NCI-H187 treated with DMSO at 0.1 percent for 48 hours (cell line): ENCODE data around the gene KRTAP24-1.

Experiments used
- DNase-seq: peaks from one replicate; lab custom pipeline; 2025; lab: John Stamatoyannopoulos, UW

KRTAP24-1 gene

GRCh38 chr21:30282850-30283249 is at the start of gene KRTAP24-1:
Gene KRTAP24-1 (minus strand): TSS chr21:30282950. CDS start chr21:30282932, 18 bp downstream.
- no peak for DNase-seq

- no peak for DNase-seq
These were observed 46.6 kb upstream of the KRTAP24-1 start for GRCh38 chr21:30329203-30329875.

GRCh38 chr21:30326390-30326789 is 43.6 kb upstream of the KRTAP24-1 start:
- no peak for DNase-seq

GRCh38 chr21:30320215-30320614 is 37.5 kb upstream of the KRTAP24-1 start, which contains the start of gene KRTAP26-1:
Gene KRTAP26-1 (minus strand): TSS chr21:30320315. CDS start chr21:30320035, 280 bp downstream.
- no peak for DNase-seq

GRCh38 chr21:30315701-30316100 is 33.0 kb upstream of the KRTAP24-1 start:
- DNase-seq, result no peak

- DNase-seq, result no peak
These were observed 24.1 kb upstream of the KRTAP24-1 start for GRCh38 chr21:30306884-30307283.

DNA sequence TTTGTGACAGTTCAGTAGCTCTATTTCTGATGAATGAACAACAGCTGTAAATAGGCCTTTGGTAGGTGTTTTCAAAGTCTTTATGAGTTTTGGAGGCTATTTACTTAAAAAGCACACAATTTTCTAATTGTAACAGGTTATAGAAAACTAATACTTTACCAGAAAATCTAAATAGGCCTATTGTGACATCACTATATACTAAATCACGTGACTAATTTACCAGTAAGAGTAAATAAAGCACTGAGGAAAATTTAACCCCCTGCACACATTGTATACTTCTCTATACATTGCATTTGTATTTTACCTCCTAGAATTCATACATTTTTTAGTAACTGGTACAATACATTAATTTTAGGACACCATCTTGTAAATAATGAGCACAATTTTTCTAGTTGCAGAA is 22.4 kb upstream of the KRTAP24-1 start:
- no peak for DNase-seq

GRCh38 chr21:30289215-30289614 is 6.5 kb upstream of the KRTAP24-1 start, which contains the start of gene KRTAP25-1:
Gene KRTAP25-1 (minus strand): TSS chr21:30289514. CDS start chr21:30289490, 24 bp downstream.
- no peak for DNase-seq

DNA sequence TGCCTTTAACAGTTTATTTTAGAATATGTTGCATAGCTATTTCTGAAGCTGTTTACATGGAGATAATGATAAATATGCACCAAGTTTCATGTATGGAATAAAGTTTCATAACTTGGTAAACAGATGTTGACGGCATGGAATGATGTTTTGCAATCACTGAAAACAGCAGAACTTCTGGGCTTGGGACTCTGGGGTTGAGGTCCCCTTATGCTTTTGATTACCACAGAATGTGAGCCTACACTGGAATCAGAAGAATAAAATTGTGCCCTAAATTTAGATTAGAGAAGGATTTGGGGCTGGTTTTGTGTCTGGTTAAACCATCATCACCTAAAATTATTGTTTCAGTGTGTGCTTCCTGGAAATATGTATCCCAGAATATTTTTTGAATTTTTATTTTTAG is 11.1 kb downstream of the KRTAP24-1 start:
- no peak for DNase-seq

DNA sequence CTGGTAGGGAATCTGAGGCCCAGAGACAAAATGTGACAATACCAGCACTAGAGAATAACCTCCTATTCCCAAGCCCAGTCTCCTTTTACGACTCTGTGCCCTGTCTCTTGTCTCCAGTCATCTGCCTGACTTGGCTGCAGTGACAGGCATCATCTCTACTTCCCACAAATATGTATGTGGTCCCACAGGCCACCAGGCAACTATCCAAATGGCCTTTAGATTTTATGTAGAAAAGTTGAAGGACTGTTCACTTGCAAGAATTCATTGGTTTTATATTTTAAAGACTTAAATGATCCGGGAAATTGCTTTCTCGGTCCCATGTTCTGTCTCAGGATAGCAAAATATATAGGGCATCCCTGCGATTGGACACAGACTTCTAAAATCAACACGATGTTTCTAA is 11.6 kb downstream of the KRTAP24-1 start:
- no peak for DNase-seq

DNA sequence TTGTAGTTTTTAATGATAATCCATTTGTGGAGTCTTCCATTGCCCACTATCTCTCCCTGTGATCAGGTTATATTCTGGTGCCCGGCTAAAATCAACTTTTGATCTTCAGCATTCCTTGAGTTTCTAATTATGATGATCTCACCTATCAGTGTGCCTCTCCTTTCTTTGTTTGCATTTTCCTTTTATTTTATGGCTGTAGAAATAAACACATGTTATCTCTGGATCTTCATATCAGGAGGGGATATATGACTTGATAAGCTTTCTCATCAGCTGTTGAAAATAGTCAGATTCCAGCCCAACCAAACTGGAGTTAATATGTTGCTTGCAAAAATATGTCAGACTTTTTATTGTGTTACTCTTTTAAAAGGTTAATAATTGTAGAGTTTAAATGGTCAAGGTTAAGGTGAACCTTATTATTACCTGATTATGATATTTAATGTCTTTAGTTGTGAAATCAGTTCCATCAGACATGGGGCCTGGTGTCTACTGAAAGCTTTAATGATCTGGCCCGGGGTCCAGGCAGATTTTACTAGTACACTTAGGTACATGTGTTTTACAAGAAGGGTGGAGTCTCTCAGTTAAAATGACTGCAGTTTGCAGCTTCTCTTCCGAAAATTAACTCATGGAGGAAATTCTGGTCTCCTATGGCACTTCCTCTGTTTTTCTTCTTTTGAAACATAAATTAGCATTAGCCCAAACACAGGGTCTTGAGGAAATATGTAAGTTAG is 12.8 kb downstream of the KRTAP24-1 start:
- no peak for DNase-seq

GRCh38 chr21:30268608-30269197 is 14.0 kb downstream of the KRTAP24-1 start:
- DNase-seq, result no peak

DNA sequence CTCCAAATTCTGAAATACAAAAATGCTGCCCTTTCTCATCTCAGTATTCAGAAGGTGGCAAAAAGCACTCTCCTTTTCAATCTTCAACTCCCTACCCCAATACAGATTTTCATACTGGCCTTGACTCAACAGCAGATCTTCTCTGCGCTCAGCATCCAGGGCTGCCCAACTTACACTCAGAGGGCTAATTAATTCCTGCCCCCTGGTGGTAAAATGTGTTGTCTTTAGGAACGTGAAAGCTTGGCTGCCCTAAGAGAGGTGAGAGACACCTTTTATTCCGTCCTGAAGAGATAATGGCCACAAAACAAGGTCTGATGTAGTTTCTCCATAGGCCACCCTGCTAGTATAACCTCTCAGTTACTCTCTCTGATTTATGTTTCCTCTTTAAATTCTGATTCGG is 25.0 kb downstream of the KRTAP24-1 start:
- no peak for DNase-seq

DNA sequence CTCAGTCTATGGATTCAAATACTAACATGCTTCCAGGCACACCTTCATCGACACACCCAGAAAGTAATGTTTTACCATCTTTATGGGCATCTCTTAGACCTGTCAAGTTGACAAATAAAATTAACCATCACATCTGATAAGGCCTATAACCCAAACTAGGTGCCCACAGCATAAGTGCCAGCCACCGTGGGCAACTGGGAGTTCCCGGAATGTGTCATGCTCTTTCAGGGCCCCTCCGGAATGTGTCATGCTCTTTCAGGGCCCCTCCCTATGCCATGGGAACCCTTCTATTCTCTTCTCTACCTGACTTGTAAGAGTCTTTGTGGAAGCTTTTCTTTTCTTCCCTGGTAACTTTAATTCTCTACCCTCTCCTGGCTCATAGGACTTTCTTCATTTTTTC is 26.6 kb downstream of the KRTAP24-1 start:
- DNase-seq, result no peak

- no peak for DNase-seq
These were observed 27.1 kb downstream of the KRTAP24-1 start for GRCh38 chr21:30255679-30256078.

DNA sequence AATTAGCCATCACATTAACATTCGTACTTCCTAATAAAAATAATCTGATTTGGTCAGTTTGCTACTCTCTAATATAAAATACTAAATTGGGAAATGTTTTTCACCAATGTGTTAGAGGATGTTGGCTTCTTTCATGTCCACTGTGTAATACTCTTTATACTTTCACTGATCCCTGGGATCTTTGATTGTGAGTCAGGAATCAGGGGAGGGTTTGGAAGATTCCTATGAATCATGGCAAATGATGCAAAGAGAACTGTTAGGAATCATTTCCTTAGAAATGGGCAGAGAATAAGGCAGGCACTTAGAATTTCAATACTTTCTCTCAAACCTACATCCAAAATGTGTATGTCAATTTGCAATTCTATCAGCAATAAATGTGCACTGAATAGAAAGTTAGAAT is 31.0 kb downstream of the KRTAP24-1 start:
- DNase-seq, result no peak

GRCh38 chr21:30249936-30250335 is 32.8 kb downstream of the KRTAP24-1 start:
- DNase-seq, result no peak

DNA sequence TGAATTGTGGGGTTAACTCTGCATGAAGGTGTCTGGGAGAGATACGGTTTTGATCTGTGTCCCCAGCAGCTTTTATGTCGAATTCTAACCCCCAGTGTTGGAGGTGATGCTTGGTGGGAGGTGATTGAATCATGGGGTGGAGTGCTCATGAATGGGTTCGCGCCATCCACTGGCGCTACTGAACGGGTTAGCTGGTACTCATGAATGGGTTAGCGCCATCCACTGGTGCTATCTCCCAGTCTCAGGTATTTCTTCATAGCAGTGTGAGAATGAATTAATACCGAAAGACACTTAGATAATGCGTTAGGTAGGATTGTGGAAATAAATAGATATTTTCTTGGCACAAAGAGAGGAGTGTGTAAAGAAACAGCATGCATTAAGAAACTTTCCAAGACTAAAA is 33.9 kb downstream of the KRTAP24-1 start:
- no peak for DNase-seq

DNA sequence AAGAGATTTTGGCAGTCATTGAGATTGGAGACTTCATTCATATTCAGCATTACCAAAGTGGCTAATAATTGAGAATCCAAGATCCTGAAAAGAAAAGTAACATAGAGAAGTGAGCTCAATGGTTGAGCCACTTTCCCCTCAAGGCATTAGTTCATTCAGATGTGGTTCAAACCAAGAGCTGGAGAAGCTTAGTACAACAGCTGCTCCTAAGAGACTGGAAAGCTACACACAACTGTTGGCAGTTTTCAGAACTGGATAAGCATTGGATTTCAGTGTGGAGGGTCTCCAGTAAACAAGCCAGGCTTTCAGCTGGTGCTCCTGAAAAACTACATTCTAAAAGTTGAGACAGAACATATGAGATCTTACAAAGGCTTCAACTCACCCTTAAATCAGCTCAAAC is 37.7 kb downstream of the KRTAP24-1 start:
- no peak for DNase-seq

- no peak for DNase-seq
These were observed 39.1 kb downstream of the KRTAP24-1 start for GRCh38 chr21:30243691-30244090.

DNA sequence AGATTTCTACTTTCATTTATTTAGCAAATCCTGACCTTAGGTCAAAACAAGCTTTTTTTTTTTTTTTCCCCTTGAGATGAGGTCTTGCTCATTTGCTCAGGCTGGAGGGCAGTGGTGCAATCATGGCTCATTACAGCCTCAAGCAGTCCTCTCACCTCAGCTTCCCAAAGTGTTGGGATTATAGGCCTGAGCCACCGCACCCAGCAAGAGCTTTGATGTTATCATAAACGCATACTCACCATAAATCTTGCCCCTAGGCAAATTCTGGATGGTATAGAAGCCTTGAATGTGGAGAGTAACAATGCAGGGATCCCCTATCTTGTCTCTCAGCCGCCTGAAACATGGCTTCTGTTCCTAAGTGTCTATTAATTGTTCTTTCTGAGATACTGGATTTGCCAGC is 42.1 kb downstream of the KRTAP24-1 start:
- no peak for DNase-seq

- DNase-seq, result no peak
These were observed 44.6 kb downstream of the KRTAP24-1 start for GRCh38 chr21:30238168-30238567.

- no peak for DNase-seq
These were observed 48.1 kb downstream of the KRTAP24-1 start for GRCh38 chr21:30234643-30235042.
